HK-2 (cell line): ENCODE measurements around the gene EME1.

Experiments used
- DNase-seq: peaks from one replicate; pipeline ENCODE4 v3.0.0-alpha.2; 2018; ENCODE audit not compliant: unreplicated experiment

Gene EME1

DNA sequence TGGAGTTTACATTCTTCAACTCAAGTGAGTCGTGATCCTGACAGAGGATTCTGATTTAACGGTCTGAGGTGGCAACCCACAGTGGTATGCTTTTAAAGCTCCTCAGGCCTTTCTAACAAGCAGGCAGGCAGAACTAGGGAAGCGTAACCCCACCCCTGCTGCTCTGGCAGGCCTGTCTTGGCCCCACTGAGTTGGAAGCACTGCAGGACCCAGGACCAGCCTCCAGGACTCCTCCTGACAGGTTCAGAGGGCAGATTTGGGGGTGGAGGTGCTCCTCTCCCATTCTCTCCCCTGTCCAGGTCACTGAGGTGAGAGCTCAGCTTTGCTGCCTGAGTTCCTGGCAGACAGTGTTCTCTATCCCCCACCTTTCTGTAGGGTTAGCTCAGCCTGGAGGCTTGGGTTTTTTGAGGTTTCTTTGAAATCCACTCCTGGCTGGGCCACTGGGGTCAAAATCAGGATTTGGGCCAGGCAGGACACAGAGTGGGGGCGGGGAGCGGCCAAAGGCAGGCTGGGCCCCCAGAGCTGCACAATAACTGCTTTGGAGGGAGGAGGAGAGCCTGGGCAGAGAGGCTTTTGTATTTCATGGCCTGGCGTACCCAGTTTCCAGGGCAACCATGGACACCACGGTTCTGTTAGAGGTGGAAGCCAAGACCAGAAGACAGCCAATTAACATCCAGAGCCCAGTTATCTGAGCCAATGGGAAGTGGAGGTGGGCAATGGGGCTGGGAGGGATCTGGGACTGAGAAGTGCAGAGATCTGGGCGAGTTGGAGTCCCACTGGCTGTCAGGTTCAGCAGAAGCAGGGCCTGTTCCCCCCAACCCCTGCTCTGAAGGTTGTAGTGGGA is 9.6 kb upstream of the EME1 start:
- no peak for DNase-seq

DNA sequence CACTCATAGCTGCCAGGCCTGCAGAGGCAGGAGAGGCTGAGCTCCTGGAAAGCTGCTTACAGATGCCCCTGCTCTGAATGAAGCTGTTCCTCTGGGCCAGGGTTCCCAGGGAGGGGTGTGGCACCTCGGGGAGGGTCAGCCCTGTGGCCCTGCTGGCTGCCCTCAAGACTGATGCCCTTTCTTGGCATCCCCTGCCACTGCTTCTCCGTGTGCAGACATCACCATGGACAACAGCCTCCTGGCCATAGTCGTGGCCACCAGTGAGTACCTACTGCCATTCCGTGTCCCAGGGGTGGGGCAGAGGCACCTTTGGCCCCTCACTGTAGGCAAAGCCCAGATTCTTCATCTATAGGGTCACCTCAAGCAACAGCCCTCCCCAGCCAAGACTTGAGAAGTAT is 9.0 kb upstream of the EME1 start:
- no peak for DNase-seq

DNA sequence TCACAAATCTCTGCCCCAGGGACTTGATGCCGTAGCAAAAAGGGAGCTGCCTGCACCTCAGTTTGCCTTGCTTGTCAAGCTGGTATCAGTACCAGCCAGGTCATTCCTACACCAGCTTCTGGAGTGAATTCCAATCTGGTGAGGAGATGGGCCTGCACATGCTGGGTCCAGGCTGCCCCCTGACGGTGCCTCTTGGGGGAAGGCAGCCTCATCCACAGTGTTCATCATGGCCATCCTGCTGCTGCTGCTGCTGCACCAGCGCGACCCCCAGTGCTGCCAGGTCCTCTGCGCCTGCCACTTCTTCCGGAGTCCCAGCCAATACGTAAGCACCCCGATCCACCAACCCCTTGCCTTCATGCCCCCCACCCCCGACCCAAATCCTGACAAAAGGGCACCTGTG is 8.3 kb upstream of the EME1 start:
- DNase-seq = no peak

DNA sequence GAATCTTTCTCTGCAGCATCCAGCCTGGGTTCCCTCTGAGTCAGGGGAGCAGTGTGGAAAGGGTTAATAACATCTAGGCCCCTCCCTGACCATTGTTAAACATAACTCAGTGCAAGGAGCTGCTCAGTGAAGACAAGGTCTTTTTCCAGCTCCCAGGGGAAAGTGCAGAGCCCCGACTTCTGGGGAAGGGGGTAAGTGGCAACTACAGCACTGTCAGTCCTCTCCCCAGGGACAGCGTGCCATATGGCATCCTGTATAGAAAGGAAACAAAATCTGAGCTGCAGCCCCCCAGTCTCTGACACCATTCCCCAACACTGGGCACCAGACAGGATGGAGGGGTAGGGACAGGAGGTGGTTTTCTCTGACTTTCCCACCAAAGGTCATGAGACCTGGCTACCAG is 7.9 kb upstream of the EME1 start:
- DNase-seq = no peak

DNA sequence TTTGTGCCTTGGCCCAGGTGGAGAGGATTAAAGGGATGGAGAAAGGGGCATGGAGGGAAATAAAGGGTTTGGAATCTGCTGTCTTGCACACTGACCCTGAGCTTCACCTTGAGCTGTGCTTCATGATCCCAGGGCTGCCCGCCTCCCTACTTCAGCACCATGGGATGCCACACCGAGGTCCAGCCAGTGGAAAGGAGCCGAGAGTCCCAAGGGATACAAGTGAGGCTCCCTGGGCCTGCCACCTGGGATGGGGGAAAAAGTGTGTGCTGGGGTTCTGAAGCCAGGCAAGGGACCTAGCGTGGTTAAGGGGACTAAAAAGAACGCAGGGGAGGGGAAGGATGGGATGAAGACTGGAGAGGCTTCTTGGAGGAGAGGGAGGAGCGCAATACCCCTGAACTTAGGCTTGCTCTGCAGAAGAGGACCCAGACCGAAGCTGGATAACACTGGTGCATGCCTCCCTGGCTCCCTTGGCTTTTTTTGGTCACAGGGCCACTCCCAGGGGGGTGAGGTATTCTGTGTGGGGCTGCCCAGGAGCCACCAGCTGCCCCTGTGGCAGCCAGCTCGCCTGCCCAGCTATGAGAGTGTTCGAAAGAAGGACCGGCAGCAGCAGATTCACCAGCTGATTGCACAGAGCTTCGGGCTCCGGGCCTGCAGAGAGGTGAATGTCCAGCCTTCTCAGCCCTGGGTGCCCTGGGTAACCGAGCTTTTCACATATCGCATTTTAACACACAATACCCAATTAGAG is 7.2 kb upstream of the EME1 start:
- no peak for DNase-seq

DNA sequence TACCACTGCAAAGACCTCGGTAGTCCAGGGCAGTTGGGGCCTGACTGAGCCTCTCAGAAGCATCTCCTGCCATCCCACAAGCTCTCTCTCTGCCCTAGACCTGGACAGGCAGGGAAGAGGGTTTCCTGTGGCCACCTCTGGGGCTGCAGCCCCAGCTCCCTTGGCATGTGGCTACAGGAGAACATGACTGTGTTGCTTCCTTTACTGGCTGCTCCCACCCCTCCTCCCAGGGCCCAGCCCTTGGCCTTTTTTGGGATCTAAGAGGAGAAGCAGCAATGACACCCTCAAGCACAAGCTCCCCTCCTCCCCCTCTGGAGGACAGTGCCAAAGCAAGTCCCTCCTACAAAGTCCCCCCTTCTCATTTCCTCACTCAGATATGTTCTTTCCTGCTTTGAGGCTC is 5.6 kb upstream of the EME1 start:
- DNase-seq = no peak

DNA sequence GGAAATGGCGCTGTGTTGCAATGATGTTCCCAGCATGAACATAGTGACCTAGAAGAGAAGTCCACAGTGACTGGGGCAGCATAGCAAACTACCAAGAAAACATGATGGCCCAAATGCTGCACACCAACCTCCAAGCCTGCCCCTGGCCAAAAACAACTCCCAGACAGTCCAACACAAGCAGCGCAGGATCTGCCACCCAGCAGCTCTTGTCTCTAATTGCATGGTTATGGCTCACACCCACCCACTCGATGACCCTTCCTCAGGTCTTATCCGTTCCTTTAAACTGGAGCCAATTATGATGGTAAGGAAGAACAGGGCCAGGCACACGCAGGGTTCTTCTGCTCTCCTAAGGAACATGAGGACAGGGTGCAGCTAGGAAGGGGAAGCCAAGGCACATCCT is 3.0 kb upstream of the EME1 start:
- DNase-seq = no peak

DNA sequence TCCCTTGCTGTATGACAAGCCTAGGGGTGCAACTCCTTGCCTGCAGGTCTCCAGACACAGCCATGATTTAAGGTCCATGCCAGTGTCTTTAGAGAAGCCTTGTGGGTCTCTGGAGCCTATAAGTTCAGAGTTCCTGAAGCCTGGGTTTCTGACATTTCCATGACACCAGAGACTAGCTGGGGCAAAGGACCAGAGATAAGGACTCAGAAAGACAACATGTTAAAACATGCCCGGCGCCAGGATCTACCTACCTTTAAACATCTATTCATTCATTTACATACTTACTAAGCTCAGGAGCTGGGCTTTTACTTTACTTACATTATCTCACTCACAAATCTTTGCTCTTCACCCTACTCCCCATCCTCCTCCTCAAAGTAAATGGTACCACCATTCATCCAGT is 1.5 kb upstream of the EME1 start:
- no peak for DNase-seq

DNA sequence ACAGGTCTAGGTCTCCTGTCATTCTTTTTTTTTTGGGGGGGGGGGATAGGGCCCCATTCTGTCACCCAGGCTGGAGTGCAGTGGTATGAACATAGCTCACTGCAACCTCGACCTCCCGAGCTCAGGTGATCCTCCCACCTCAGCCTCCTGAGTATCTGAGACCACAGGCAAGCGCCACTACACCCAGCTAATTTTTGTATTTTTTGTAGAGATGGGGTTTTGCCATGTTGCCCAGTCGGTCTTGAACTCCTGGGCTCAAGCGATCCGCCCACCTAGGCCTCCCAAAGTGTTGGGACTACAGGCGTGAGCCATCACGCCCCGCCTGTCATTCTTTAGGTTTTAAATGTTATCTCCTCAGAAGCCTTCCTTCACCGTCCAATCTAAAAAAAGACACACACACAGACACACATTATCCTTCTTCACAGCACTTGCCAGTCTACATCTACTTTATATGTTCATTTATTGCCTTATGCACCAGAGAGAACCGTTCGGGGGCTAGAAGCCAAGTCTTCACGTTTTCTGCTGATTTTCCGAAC is 739 bp upstream of the EME1 start:
- DNase-seq = no peak

DNA sequence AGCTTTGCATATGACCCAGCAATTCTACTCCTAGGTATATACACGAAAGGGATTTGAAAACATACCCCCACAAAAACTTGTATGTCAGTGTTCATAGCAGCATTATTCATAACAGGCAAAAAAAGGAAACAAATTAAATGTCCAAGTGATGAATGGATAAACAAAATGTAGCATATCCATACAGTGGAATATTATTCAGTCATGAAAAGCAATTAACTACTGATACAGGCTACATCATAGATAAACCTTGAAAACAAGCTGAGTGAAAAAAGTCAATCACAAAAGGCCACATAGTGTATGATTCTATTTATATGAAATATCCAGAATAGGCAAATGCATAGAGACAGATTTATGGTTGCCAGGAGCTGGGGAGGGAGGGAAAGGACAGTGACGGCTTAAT is 676 bp downstream of the EME1 start:
- no peak for DNase-seq

DNA sequence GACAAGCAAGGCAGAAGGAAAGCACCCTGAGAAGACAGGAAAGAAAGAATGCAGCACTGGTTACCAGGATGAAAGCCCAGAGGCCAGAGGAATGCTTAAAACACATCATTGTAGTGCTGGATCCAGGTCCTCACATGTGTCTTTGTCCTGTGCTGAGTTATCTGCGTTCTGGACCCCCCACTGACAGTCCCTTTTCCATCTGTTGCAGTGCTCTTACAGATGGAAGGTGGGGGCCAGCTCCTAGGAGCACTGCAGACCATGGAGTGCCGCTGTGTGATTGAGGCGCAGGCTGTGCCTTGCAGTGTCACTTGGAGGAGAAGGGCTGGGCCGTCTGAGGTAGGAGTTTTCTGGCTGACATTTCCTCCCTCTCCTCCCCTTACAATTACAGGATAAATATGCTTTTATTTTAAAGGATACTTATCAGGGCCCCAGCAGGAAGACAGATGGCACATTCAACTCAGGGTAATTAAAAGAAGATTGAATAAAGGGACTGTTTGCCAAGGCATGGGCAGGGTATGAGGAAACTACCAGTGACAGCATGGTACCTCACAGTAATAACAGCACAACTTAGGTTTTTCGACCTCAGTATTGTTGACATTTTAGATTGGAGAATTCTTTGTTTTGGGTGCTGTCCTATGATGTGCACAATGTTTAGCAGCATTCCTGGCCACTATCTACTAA is 3.0 kb downstream of the EME1 start:
- DNase-seq = no peak

DNA sequence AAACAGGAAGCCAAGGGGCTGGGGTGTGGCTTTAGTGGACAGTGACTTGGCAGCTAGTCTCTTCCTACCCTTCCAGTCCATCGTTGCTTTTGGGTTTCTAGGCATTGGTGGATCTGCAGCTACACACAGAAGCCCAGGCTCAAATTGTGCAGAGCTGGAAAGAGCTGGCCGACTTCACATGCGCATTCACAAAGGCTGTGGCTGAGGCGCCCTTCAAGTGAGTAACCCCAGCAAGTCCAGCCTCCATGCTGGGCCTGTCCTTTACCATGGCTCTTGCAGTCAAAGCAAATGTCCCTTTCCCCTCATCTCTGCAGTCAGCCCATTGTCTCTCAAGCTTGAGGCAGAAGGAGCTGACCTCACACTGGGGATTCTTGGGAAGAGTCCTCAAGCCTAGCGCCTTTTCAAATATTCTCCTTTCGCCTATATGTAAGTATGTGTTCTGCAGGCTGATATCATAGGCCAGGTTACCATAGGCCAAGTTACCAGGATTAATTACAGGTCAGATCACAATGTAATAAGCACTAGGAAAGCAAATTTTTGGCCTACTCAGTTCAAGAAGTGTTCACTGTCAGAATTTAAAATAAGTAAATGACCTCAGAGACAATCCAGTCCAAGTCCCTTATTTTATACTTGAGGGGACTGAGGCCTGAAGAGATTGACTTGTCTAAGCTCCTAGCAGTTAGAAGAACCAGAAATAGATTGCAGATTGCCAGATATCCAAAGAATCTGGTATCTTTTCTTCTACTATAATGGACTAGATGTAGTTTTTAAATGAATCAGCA is 6.5 kb downstream of the EME1 start:
- no peak for DNase-seq

DNA sequence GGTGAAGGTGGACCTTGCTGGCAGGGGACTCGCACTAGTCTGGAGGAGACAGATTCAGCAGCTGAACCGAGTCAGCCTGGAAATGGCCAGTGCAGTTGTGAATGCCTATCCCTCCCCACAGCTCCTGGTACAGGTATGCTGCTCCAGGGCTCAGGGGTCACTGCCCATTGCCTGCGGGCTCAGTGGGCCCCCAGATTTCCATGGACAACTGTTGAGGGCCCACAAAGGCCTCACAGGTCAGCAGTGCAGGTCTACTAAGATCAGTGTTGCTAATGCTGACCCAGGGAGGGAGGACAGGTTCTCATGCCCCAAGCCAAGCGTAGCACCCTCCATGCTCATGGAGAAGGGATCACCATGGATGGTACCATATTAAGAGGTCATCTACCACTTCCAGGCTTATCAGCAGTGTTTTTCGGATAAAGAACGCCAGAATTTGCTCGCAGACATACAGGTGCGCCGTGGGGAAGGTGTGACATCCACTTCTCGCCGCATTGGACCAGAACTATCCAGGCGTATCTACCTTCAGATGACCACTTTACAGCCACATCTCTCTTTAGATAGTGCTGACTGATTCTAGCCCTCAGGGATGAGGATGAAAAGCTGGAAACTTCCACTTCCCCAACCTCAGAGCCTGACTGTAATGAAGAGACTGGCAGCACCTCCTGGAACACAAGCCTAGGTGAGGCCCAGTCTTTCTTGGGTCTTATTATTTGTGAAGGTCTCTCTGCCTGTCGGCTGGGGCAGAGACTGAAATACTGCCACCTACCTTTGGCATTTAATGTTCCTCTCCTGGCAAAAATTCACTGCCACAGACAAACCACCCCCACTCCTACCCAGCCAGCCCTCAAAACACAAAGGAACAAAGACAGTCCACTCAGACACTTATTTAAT is 7.6 kb downstream of the EME1 start:
- no peak for DNase-seq

DNA sequence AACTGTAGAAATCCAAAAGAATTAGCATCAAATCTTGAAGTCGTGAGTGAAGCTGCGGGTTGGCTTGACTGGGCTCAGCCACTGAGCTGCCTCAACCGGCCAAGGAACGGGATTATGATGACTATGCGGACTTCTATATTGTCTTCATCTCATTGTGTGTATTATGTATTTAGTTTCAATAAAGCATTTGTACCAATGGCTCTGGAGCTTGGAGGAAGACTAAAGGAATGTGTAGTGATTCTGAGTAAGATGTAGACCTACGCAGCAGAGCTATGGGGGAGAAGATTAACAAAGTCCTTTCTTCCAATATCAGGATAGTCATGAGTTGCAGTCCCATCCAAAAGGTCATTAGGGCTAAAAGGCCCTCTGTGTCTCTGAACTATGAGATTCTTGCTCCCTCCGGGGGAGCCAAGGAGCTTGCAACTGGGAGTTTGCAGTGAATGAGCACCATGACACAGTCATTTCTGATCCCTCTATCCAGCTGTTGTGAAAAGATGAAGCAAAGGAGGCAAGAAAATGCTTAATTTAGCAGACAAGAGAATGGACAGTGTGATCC is 8.3 kb downstream of the EME1 start:
- no peak for DNase-seq

DNA sequence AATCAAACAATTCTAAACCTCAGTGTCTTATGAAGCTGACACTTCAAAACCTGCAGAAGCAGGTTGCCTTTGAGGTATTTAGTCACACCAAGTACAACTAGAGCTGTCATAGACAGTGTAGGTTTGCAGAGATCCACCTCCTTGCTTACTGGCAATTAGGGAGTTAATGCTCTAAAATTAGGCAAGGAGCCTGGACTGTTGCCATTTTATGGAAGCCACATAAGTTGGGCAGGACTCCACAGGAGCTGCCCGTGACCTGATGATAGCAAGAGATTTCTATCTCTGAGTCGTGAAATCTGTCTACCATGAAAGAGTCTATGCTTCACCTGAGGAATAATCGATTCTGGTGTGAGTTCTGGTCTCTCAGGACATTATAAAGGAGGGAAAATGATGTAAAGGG is 8.9 kb downstream of the EME1 start:
- no peak for DNase-seq

DNA sequence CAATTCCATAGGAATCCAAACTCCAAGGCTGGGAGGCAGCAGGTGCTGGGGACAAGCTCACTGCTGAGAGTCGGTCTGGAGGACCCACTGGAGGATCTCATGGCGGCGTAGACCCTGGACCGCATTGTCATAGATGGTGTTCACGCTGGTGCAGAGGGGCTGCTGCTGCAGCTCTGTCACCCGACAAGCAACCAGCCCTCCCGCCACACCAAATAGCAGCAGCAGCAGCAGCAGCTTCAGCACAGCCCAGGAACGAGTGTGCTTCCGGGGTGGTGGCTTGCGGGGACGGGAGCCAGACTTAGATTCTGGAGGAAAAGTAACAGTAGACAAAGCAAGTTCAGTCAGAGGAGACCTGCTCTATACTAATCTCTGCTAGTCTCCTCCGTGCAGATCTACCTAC is 9.9 kb downstream of the EME1 start:
- DNase-seq = no peak

DNA sequence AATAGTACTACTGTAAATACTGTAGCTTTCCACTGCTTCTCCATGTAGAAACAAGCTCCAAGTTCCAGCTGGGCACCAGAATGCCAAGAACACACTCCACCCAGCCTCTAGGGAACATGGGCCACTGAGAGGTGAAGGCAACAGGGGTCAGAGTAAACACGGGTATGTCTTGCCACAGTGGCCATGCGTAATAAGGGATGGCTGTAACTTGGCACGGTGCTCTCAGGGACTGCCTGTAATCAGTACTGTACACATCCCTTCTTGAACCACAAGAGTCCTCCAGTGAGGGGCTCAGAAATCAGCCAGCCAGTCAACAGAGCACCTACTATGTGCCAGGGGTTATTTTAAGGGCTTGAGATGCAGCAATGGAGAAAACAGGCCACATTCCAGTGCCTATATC is 13.5 kb downstream of the EME1 start:
- no peak for DNase-seq

DNA sequence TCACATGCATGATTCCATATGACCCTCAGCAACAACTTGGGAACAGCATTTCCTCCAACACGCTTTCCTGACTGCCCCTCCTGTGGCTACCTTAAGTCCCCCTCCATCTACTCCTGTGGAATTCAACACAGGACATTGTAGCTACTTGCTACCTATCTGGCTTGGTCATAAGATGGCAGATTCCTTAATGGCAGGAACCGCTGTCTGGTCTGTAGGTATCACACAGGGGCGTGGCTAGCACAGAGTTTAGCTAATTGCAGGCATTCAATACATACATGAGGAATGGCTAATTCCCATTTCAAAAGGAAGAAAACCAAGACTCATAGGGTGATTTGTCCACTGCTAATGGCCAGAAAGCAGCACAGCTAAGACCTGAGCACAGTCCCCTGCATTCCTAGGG is 15.7 kb downstream of the EME1 start:
- DNase-seq = no peak

DNA sequence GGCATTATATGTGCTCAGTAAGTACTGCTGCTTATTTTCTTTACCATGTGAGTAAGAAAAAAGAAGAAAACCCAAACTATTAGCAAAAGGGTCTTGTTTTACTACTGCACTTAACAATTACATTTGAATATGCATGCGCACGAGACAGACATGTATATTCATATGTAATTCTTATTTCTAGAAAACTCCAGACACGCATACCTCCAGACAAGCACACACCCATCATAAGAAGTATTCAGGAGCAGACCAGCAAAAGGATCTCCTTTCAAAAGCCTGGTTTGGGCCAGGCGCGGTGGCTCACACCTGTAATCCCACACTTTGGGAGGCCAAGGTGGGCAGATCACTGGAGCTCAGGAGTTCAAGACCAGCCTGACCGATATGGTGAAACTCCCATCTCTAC is 16.5 kb downstream of the EME1 start:
- no peak for DNase-seq

DNA sequence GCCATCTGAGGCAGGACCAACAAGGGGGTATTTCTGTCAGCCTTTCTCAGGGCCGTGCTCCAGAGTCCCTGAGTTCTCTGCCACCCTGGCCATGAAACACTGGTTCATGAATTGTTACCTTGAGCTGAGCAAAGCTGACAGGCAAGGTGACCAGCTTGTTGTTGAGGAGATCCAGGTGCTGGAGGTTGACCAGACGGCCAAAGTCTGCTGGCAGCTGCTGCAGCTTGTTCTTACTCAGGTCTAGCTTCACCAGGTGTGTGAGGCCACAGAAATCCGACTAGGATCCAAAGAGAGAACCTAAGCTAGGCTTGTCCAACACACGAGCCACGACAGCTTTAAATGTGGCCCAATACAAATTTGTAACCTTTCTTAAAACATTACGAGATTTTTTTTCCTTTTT is 19.6 kb downstream of the EME1 start:
- no peak for DNase-seq

DNA sequence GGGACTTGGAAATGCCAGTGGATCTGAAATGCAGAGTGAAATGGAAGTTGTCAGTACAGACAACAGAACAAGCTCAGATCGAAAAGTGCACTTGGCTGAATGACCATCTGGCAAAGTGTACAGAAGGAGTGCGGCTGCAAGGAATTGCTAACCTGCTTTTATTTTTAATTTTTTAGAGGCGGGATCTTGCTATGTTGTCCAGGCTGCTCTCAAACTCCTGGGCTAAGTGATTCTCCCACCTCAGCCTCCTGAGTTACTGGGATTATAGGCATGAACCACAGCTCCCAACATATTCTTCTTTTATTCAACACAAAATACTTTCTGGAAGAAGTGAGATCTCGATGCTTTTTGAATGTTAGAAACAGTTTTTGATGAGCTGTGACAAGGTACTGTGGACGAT is 20.7 kb downstream of the EME1 start:
- DNase-seq = no peak
